CD8-positive, alpha-beta memory T cell (primary cell): Measurements from ENCODE around the gene SERPINH1. TPM values are rescaled to one million over a fixed set of nuclear protein-coding genes. Genes with fewer than 3 reads are reported as not detected.
"Not testable (repeated sequence)": the region's sequence is repeated elsewhere in the genome, so short reads cannot be mapped to it uniquely, and the experiment has no call there.

Source experiments
- CTCF ChIA-PET: fragments of 350-600 bp; sonication (Branson Sonifier 250); formaldehyde crosslinking; loops from one replicate; lab custom pipeline; 2021; ENCODE audit warnings: antibody characterized with exemption; lab: Charles Lee
- POLR2A ChIA-PET: fragments of 350-600 bp; sonication (Branson Sonifier 250); formaldehyde crosslinking; loops from one replicate; lab custom pipeline; 2021; ENCODE audit warnings: antibody characterized with exemption; lab: Charles Lee
- DNase-seq, 5 donors: peaks; one replicate each; pipeline versions ENCODE4 v3.0.0 to v3.0.0-alpha.2; 2020 to 2022; ENCODE audit warnings: mixed read lengths in 1 of 5
- H3K27ac ChIP-seq: one replicate; pipeline ENCODE4 v1.7.0; 2013; ENCODE audit warnings: low read depth, mild to moderate bottlenecking, low read length, moderate library complexity
- H3K27me3 ChIP-seq: 2 replicates; pipeline ENCODE4 v1.7.0; 2013; ENCODE audit warnings: low read length, mild to moderate bottlenecking; ENCODE audit not compliant: insufficient read depth, poor library complexity, severe bottlenecking
- H3K36me3 ChIP-seq: 2 replicates; pipeline ENCODE4 v1.7.0; 2013; ENCODE audit warnings: mild to moderate bottlenecking, low read length, moderate library complexity; ENCODE audit not compliant: insufficient read depth
- H3K4me1 ChIP-seq: 2 replicates; pipeline ENCODE4 v1.7.0; 2013; ENCODE audit warnings: mild to moderate bottlenecking, low read length, moderate library complexity; ENCODE audit not compliant: insufficient read depth
- H3K4me3 ChIP-seq: 2 replicates; pipeline ENCODE4 v1.7.0; 2013; ENCODE audit warnings: mild to moderate bottlenecking, low read length
- H3K9me3 ChIP-seq: 2 replicates; pipeline ENCODE4 v1.7.0; 2013; ENCODE audit warnings: mild to moderate bottlenecking, low read length
- H3K27ac Mint-ChIP-seq, 8 donors: one replicate each; pipeline ENCODE4 v1.8.0; 2020 to 2021; ENCODE audit warnings: mixed read lengths in 8 of 8, mild to moderate bottlenecking in 6 of 8, inconsistent platforms in 3 of 8, moderate library complexity in 3 of 8
- H3K27me3 Mint-ChIP-seq, 2 donors: one replicate each; pipeline ENCODE4 v1.8.0; 2020 to 2021; ENCODE audit warnings: mixed read lengths in 2 of 2, mild to moderate bottlenecking in 1 of 2, moderate library complexity in 1 of 2
- H3K36me3 Mint-ChIP-seq, 3 donors: one replicate each; pipeline ENCODE4 v1.8.0; 2020 to 2021; ENCODE audit warnings: mixed read lengths in 3 of 3, inconsistent platforms in 1 of 3, mild to moderate bottlenecking in 1 of 3
- H3K4me1 Mint-ChIP-seq, 3 donors: one replicate each; pipeline ENCODE4 v1.8.0; 2020 to 2021; ENCODE audit warnings: mixed read lengths in 3 of 3, inconsistent platforms in 1 of 3, mild to moderate bottlenecking in 1 of 3
- H3K4me3 Mint-ChIP-seq, 7 donors: one replicate each; pipeline ENCODE4 v1.8.0; 2020 to 2021; ENCODE audit warnings: mixed read lengths in 7 of 7, mild to moderate bottlenecking in 6 of 7, moderate library complexity in 4 of 7, inconsistent platforms in 2 of 7
- H3K9me3 Mint-ChIP-seq, 5 donors: one replicate each; pipeline ENCODE4 v1.8.0; 2020 to 2022; ENCODE audit warnings: mixed read lengths in 5 of 5, mild to moderate bottlenecking in 3 of 5, moderate library complexity in 2 of 5, inconsistent platforms in 1 of 5
- polyA plus RNA-seq: library from polyadenylated mRNA; unstranded; fragments of 300-500 nt; fragmentation: Illumina TruSeq; gene quantifications from one replicate; pipeline ENCODE4 v1.2.3, GENCODE V29; 2021
- total RNA-seq, 2 experiments: library from RNA; stranded (reverse); gene quantifications; one replicate each; pipeline ENCODE4 v1.2.3, GENCODE V29; 2021

SERPINH1 gene
- total and polyA plus RNA-seq, 3 experiments from 2014 or later: 8.4 to 21.1 (median 20.7) TPM

DNA sequence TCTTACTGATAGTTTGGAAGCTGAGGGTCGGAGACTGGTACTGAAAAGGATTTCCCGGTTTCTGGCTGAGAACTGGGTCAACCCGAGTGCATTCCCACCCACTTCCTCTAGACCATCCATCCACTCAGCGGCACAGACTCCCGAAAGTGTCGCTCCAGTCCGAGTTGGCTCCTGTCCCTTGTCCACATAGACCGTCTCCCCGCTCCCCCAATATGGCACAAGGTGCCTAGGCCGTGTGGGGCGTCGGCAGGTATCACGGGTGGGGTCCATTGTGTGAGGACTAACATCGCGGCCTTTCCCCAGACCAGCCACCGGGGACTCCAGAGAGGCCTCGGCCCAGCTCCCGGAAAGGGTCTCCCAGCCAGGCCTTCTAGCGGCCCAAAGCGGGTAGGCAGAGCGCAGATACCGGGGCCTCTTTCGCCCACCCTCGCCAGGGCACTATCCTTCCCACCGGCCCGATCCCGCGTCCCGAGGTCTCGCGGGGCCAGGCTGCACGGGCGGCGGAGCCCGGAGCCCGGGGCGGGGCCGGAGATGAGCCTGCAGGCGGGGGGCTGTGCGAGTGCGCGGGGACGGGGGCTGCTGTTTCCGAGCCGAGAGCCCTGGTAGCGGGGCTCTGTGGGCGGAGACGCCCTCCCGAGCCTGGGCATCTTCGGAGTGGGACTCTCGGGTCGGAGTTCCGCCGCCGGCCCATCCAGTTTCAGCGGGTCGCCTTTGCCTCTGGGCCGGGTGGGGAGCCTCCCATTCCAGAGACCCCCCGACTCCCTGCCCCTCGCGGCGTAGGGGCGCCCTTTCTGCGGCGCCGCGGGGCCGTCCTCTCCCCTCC is 21.1 kb downstream of the SERPINH1 start:
- H3K27ac Mint-ChIP-seq: peak overlapping the region; percentile 9 to 89 (median 82)
- peak overlapping the region; percentile 83 for H3K4me3 ChIP-seq
- H3K4me3 Mint-ChIP-seq: peak overlapping the region; percentile 79 to 90 (median 87)

DNA sequence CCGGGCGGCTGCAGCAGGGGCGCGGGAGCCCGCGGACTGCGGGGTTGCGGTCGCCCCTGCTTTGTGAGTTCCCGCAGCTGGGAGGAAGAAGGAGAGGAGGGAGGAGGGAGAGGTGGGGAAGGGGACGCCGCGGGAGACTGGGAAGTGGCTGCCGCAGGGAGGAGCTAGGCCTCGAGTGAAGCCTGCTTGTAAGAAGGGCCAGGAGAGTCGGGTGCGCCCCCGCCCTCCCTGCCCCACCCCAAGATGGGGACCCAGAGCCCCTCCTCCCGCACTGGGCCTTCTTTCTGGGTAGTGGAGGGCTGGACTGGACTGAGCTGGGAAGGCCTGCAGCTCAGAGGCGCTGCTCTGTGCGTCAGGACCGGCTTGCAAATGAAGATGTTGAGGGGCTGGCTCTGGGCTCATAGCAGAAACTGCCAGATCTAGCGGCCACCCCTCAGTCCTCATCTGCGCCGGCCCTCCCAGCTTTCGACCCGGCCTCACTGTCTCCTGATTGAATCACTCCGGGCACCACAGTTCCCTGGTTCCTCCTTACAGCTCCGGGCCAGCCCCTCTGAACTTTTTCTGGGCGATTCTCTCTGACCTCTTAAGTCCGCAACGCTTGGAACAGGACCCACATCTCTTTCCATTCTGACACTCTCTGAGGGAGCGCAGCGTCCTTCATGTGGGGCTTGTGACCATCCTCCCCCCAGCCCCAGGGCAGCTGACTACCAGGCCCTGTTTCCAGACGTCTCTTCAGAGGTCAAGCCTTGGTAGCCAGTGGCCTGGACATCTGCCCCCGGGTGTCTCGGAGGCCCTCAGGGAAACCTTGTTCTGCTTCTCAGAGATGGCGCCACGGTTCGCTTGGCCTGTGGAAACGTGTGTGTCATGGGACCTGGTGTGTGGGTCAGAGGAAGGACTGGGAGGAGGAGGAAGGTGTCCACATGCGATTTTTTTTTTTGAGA is 21.9 kb downstream of the SERPINH1 start:
- Mint-ChIP-seq H3K27ac (peak overlapping the region in 7 of 8 donors; percentile 50 to 80 (median 66)), H3K4me1 (peaks cover 11 to 19% (median 13%) of the 10 kb centered on the region in 3 donors), H3K36me3 (peaks cover 0 to 5% (median 0%) of the 10 kb centered on the region in 3 donors), H3K4me3 (peak overlapping the region; percentile 58 to 90 (median 82)), H3K27me3 (peaks cover 0 to 11% of the 10 kb centered on the region in 2 donors), H3K9me3 (no peaks in the 10 kb centered on the region)
- H3K27ac ChIP-seq: peak overlapping the region; percentile 47
- DNase-seq: no peak
- H3K27me3 ChIP-seq: no peaks in the 10 kb centered on the region
- no peaks in the 10 kb centered on the region for H3K36me3 ChIP-seq
- CTCF ChIA-PET: interaction anchor here (0.6 kb wide), 1 partner anchor 8 kb away, joined by 3 read pairs; no protein-coding TSS in a partner anchor
- peak overlapping the region; percentile 83 for H3K4me3 ChIP-seq
- POLR2A ChIA-PET: no interaction called here
- H3K4me1 ChIP-seq: peaks cover 8% of the 10 kb centered on the region
- no peaks in the 10 kb centered on the region for H3K9me3 ChIP-seq

More for the DNA sequence above, 21.1 kb downstream of the SERPINH1 start:
- Histone ChIP-seq H3K27me3 (no peaks in the 10 kb centered on the region), H3K9me3 (no peaks in the 10 kb centered on the region), H3K36me3 (no peaks in the 10 kb centered on the region), H3K4me1 (peaks cover 8% of the 10 kb centered on the region), H3K27ac (peak overlapping the region; percentile 47)
- H3K9me3 Mint-ChIP-seq: no peaks in the 10 kb centered on the region
- H3K36me3 Mint-ChIP-seq: peaks cover 0 to 5% (median 0%) of the 10 kb centered on the region in 3 donors
- ChIA-PET CTCF (no interaction called here), POLR2A (interaction anchor here (0.6 kb wide), 1 partner anchor 9 kb away, joined by 4 read pairs; no protein-coding TSS in a partner anchor)
- peaks cover 3 to 11% of the 10 kb centered on the region in 2 donors for H3K27me3 Mint-ChIP-seq
- H3K4me1 Mint-ChIP-seq: peaks cover 11 to 19% (median 13%) of the 10 kb centered on the region in 3 donors
- DNase-seq: peak; percentile 20 to 79 (median 41)

DNA sequence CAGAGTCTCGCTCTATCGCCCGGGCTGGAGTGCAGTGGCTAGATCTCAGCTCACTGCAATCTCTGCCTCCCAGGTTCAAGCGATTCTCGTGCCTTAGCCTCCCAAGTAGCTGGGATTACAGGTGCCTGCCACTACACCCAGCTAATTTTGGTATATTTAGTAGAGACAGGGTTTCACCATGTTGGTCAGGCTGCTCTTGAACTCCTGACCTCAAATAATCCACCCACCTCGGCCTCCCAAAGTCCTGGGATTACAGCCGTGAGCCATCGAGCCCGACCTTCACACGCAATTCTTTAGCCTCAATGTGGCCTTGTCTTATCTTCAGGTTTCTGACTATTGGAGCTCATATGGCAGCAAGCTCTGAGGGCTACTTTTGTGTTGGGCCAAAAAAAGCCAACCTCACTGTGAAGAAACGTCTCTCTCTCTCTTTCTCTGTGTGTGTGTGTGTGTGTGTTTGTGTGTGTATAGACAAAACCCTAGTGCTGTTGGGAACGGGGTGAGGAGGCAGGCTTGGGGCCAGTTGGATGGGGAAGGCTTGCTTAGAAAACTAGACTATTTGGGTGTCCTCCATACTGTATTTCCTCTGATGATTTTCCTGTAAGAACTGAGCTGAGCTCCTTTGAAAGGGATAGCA is 22.7 kb downstream of the SERPINH1 start:
- peaks cover 0 to 11% of the 10 kb centered on the region in 2 donors for H3K27me3 Mint-ChIP-seq

DNA sequence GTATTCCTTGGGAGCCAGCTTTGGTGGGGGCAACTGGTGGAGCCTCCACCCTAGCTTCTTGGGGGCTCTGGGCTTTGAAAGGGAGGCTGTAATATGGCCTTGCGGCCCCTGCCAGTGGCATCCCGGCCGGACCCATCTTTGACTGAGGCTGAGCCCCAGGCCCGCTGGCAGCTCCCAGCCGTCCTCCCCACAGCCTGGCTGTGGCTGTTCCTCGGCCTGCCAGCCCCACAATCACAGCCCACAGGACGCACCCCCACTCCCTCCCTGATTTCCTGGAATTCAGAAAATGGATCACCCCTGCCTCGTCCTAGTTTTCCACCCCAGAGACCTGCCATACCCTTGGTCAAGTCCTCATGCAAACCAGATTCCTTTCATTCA is 23.2 kb downstream of the SERPINH1 start:
- H3K36me3 Mint-ChIP-seq: peaks cover 0 to 5% (median 0%) of the 10 kb centered on the region in 3 donors
- POLR2A ChIA-PET: no interaction called here
- H3K4me3 ChIP-seq: no peak overlapping the region
- no peaks in the 10 kb centered on the region for H3K36me3 ChIP-seq
- H3K27ac ChIP-seq: no peak overlapping the region
- no peaks in the 10 kb centered on the region for H3K9me3 ChIP-seq
- no peak for DNase-seq
- H3K4me1 Mint-ChIP-seq: peaks cover 11 to 19% (median 13%) of the 10 kb centered on the region in 3 donors
- peaks cover 8% of the 10 kb centered on the region for H3K4me1 ChIP-seq
- H3K27me3 Mint-ChIP-seq: peaks cover 0 to 11% of the 10 kb centered on the region in 2 donors
- H3K27ac Mint-ChIP-seq: peak overlapping the region in 1 of 8 donors; percentile 28
- no peaks in the 10 kb centered on the region for H3K27me3 ChIP-seq
- H3K4me3 Mint-ChIP-seq: peak overlapping the region in 5 of 7 donors; percentile 39 to 75 (median 58)
- H3K9me3 Mint-ChIP-seq: no peaks in the 10 kb centered on the region
- CTCF ChIA-PET: no interaction called here

More for the DNA sequence above, 22.7 kb downstream of the SERPINH1 start:
- Mint-ChIP-seq H3K4me1 (peaks cover 11 to 19% (median 13%) of the 10 kb centered on the region in 3 donors), H3K27ac (peak overlapping the region in 4 of 8 donors; percentile 56 to 79 (median 61)), H3K4me3 (peak overlapping the region; percentile 40 to 90 (median 72))
- POLR2A ChIA-PET, H3K9me3 ChIP-seq, DNase-seq, CTCF ChIA-PET, H3K4me1 ChIP-seq, H3K27ac ChIP-seq, H3K9me3 Mint-ChIP-seq, H3K4me3 ChIP-seq, H3K36me3 ChIP-seq, H3K36me3 Mint-ChIP-seq, H3K27me3 ChIP-seq: not testable (repeated sequence)

- no peak for DNase-seq
- H3K9me3 Mint-ChIP-seq: no peaks in the 10 kb centered on the region
- H3K27me3 ChIP-seq: no peaks in the 10 kb centered on the region
- peaks cover 11 to 19% (median 13%) of the 10 kb centered on the region in 3 donors for H3K4me1 Mint-ChIP-seq
- no peak overlapping the region for H3K4me3 ChIP-seq
- H3K36me3 Mint-ChIP-seq: peaks cover 0 to 5% (median 0%) of the 10 kb centered on the region in 3 donors
- ChIA-PET CTCF (interaction anchor here (1.1 to 2.5 kb wide), 2 partner anchors 10 to 11 kb away, joined by 3 to 13 read pairs; no protein-coding TSS in a partner anchor), POLR2A (no interaction called here)
- no peaks in the 10 kb centered on the region for H3K36me3 ChIP-seq
- H3K27ac ChIP-seq: no peak overlapping the region
- peaks cover 0 to 11% of the 10 kb centered on the region in 2 donors for H3K27me3 Mint-ChIP-seq
- H3K9me3 ChIP-seq: no peaks in the 10 kb centered on the region
- H3K4me3 Mint-ChIP-seq: peak overlapping the region in 1 of 7 donors; percentile 29
- H3K27ac Mint-ChIP-seq: peak overlapping the region in 1 of 8 donors; percentile 56
- peaks cover 8% of the 10 kb centered on the region for H3K4me1 ChIP-seq
Observed at GRCh38 chr11:75586395-75586794, 24.3 kb downstream of the SERPINH1 start.

DNA sequence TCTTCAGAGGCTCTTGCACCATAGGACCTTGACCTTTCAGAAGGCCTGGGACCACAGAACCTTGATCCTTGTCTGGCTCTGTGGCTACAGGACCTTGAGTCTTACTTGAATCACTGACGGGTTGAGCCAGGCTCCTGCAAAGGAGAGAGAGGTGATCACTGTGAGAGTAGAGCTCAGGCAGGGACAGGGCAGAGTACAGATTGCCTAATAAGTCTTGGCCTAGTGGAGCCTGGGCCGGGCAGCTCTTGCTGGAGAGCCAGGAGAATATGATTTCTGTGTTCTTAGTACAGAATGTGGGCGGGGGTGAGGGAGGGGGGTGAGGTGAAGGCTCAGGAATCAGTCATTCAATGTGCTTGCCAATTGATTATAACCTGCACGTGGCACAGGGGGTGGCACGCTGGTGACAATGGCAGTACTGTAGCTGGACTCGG is 26.0 kb downstream of the SERPINH1 start:
- Mint-ChIP-seq H3K9me3 (no peaks in the 10 kb centered on the region), H3K4me3 (no peak overlapping the region), H3K4me1 (peaks cover 13 to 18% (median 14%) of the 10 kb centered on the region in 3 donors), H3K27ac (peak overlapping the region in 1 of 8 donors; percentile 12), H3K36me3 (peaks cover 0 to under 1% (median 0%) of the 10 kb centered on the region in 3 donors), H3K27me3 (peaks cover 0 to 4% of the 10 kb centered on the region in 2 donors)
- Histone ChIP-seq H3K36me3 (no peaks in the 10 kb centered on the region), H3K4me3 (no peak overlapping the region), H3K27ac (no peak overlapping the region), H3K27me3 (no peaks in the 10 kb centered on the region), H3K4me1 (peaks cover 6% of the 10 kb centered on the region), H3K9me3 (no peaks in the 10 kb centered on the region)
- CTCF ChIA-PET: interaction anchor here (1.2 to 2.5 kb wide), 2 partner anchors 10 to 12 kb away, joined by 3 to 13 read pairs; no protein-coding TSS in a partner anchor
- DNase-seq: no peak
- POLR2A ChIA-PET: no interaction called here

GRCh38 chr11:75589051-75589450 is 27.0 kb downstream of the SERPINH1 start:
- no peak for DNase-seq
- no peaks in the 10 kb centered on the region for H3K9me3 Mint-ChIP-seq
- Histone ChIP-seq H3K27me3 (no peaks in the 10 kb centered on the region), H3K36me3 (no peaks in the 10 kb centered on the region), H3K27ac (no peak overlapping the region), H3K4me3 (no peak overlapping the region), H3K4me1 (peaks cover 6% of the 10 kb centered on the region), H3K9me3 (no peaks in the 10 kb centered on the region)
- no peaks in the 10 kb centered on the region for H3K36me3 Mint-ChIP-seq
- POLR2A ChIA-PET: no interaction called here
- H3K4me3 Mint-ChIP-seq: no peak overlapping the region
- peaks cover 0 to 4% of the 10 kb centered on the region in 2 donors for H3K27me3 Mint-ChIP-seq
- CTCF ChIA-PET: interaction anchor here (1.2 kb wide), 1 partner anchor 9 kb away, joined by 3 read pairs; no protein-coding TSS in a partner anchor
- H3K27ac Mint-ChIP-seq: no peak overlapping the region
- H3K4me1 Mint-ChIP-seq: peaks cover 15 to 16% (median 15%) of the 10 kb centered on the region in 3 donors
